GM21367 (cell line): ENCODE results near the gene SOX6.
"Not testable (repeated sequence)": the region's sequence is repeated elsewhere in the genome, so short reads cannot be mapped to it uniquely, and the experiment has no call there.

Experiments
- ATAC-seq: cut with Tn5 transposase; IDR thresholded peaks from one replicate; pipeline ENCODE4 v1.9.1; 2021; ENCODE audit not compliant: unreplicated experiment

Gene SOX6

DNA sequence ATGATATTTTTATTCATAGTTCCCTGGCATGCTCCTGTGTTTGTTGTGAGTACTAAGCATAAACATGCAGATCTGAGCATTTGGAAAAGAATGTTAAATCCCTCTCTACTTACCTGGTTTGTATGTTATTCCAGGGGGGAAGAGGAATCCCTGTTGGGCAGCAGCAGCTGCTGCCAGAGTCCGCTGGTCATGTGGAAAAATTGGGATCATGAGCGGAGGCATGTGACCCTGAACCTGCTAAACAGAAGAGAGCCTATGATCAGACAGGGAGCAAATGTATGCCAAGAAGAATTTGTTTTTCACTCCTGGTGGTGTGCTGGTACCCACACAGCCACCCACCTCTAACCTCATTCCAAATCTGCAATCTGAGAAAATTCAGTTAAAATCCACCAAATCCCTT lies 244.7 kb downstream of the SOX6 start:
- no peak for ATAC-seq

DNA sequence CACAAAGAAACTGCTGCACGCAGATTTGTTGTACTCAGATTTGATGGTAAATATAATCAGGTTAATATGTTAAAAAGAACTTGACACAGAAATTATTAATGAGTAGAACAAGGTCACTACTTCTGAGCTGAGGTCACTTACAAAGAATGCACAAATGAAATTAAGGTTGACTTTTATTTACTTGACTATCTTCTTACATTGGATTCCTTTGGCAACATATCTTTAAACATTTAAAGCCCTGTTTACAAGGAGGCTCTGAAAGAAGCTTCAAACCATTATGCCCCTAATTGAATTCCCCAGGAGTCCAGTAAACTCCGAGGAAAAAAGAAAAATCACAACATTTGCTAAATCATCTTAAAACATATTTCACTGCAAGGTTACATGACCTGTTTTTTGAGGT lies 245.5 kb downstream of the SOX6 start:
- no peak for ATAC-seq

DNA sequence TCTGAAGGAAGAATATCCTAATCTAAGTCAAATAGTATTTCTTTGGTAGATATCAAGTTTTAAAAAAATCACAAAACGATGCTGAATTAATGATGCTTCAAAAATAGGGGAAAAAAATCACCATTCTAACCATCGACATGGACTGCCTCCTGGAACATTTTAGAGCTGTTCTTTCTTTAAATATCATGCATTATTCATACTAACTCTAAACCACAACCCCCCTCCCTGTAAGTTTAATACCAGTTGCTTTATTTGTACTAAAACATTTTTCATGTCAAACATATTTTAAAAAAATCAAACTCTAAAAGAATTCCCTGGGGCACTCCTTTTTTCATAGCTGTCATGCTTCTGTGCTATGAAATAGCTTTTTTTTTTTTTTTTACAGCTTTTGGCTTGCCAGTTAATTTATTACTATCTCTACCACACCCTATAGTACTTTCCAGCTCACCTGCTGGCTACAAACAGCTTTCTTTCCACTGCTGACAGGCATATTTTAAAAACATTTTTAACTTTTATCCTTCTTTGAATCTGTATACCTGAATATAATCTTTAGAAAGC lies 256.9 kb downstream of the SOX6 start:
- no peak for ATAC-seq

DNA sequence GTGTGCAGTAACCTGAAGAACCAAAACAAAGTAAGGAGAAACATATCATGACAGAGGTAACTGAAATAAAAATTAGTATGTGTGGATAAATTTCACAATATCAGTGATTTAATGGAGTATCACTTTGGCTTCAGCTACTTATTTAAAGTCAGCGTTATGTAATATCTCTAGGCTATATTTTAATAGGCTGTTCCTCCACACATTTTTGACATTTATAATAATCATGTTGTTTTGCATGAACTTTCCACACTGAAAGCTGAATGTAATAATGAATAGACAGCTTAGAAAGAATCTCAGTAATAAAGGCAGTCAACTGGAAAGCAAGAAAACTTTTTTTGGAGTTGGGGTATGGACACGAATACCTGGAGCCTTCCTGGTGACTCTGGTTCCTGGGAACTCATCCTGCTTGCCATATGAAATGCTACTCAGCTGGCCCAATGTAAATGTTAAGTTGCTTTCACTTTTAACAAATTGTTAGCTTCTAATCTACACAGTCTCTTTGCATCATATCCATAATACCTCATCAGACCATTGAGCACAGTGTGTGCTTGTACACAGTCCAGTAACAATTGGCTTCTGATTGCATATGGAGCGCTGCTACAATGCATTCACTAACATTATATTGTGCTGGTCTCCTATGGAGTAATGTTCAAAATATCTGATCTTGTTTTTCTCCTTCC lies 257.7 kb downstream of the SOX6 start:
- ATAC-seq: no peak

DNA sequence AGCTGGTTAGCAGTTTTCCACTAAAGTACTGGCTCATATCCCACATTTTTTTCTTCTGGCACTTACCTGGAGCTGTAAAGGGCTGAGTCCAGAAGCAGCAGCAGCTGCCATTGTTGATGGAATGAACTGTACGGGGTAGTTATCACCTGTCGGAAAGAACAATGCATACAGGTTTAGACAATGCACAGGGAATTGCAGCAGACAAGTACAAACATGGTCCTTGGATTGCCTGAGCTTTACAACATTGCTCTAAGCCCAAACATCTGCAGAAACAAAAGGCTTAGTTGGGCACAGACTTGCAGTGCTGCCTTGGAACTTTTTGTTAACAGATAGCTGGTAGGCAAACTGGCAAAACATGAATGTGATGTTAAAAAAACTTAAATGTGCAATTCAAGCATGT lies 258.8 kb downstream of the SOX6 start:
- no peak for ATAC-seq

DNA sequence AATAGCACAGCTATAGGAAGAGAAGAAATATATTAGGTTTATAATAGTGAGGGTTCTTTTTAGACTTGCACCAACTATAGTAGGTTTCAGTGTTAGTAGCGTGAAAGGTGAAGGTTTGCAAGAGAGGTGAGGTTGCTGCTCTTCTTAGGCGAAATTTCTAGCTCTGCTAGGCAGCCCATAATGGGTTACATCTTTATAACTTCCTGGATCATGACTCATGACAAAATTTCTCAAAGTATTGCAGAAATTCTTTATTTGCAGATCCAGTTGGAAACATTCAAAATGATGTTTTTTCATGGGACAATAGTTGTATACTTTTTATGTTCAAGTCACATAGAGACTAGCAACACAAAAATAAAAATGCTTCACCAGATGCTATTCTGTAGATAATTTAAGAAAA lies 260.0 kb downstream of the SOX6 start:
- no peak for ATAC-seq

DNA sequence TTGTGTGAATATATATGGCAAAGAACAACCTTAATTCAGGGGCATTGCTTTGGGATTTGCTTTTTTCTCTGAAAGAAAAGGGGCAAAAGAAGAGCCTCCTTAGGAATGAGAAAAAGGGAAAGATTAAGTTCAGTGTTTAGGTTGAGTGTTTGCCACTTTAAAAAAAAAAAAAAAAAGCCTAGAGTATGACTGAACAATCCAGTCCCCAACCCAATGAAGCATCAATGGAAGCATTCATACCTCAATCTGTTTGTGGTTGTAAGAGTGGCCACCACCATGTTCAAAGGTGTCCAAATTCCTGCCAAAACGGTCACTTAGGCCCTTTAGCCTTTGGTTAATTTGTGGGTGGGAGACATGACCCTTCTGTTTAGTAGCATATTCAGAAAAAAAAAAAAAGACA lies 260.6 kb downstream of the SOX6 start:
- ATAC-seq: no peak

DNA sequence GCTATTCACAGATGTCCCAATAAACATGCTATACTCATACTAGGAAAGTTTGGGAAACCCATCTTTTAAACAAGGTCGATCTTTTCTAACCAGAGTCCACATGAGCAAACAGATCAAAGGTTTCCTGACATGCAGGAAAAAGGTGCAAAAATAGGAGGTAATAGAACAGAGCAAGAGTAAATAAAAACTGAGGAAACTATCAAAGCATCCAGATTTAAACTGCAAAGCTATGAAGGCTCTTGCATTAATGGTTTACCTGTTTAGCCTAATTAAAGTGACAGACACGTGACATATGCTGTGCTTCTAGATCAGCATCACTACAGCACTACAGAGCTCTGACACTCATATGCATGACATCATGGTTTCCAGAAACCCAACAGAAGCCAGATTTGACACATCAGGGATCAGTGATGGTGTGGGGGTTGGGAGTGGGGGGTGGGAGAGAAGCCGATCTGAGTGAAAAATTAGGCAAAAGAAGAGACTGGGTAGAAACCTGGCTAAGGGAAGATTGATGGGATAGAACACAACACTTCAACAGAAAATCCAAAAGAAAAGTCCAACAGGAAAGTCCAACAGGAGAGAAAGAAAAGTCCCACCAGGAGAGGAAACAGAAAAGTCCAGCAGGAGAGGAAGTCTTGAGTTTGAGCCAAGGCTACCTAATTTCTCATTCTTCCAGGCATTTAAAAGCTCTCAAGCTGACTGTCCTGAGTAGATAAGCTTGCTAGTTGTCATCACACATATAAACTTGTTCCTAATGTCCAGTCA lies 262.3 kb downstream of the SOX6 start:
- no peak for ATAC-seq

DNA sequence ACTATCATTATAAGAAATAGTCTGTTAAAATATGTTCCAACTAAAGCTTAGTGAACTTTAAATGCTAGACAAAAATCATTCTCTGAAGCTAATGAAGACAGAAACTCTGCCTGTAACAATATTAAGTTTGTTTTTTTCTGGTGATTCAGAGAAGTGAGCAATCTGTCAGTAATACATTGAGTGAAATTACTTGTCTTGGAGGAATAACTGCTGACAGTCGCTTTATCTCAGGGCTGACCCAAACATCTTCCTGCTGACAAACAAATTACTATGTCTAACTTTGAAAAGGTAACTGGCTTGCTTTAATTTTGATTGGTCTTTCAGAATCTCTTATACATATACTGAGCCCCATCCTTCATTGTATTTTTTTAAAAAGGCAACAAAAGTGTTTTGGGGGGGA lies 264.5 kb downstream of the SOX6 start:
- ATAC-seq: no peak

DNA sequence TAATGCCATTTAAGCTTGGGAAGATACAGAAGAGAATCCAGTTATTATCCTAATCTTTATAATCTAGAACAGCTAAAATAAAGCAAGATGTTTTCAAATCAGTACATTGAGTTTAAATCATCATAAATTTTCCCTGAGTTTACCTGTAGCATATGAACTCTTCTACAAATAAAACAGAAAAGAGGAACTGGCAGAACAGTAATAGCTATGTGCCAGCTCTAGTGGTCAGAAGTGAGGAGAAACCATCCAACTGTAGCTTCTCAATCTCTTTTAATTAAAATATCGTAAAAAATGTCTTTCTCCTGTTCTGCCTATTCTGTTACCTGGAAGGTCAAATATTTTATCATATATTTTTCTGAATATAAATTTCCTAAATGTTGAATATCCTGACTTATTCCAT lies 266.9 kb downstream of the SOX6 start:
- no peak for ATAC-seq

DNA sequence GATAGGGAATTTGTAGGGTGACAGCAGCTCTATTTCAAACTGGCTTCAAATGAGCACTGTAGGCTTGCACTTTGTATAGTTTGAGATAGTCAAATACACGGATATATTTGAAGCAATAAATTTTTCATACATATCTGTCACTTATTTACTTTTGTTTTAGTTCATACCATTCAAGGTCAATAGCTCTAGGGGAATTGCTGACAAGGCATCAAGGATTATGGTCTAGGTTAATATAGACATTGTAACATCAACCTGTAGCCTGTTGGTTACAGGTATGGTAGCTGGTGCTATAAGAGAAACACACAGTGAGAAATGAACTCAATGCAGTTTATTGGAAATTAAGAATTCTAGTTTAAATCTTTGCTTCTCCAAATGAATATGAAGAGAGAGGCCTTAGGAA lies 267.6 kb downstream of the SOX6 start:
- ATAC-seq: no peak

DNA sequence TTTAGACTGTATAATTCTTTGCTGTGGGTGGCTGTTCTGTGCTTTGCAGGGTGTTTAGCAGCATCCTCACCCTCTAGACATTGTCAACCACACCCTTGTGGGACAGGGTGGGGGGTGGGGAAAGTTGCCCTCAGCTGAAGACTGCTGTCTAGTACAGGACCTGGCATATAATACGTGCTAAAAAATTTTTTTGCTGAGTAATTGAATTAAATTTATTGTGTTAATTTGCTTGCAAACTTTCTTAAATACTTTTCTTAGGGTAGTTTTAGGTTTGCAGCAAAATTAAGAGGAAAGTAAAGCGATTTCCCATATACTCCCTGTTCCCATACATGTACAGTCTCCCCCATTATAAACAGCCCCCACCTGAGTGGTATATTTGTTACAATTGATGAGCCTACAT lies 268.5 kb downstream of the SOX6 start:
- ATAC-seq: no peak

DNA sequence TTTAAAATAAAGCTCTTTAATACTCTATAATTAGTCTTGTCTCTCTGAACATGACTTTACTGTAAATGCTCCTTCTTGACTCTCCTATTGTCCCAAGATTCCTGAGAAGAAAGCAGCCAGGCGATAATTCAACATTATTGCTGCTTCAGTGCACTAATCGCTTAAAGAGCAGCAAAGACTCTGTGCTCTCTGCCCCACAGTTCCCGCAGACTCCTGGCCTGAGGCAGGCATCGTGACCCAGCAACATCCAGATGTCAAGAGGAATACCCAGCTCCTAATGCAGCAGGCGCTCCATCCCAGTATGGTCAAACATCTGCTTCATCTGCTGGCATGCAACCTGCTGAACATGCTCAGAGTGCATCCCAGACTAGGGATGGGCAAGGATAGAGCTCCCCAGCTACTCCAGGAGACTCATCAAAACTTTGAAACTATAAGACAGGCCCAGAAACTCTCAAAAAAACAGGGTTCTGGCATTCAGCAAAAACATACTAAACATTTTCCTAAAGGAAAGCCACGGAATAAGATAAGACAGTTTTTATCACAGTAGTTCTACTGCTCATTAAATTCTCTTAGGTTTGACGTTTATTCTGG lies 270.0 kb downstream of the SOX6 start:
- ATAC-seq: no peak

DNA sequence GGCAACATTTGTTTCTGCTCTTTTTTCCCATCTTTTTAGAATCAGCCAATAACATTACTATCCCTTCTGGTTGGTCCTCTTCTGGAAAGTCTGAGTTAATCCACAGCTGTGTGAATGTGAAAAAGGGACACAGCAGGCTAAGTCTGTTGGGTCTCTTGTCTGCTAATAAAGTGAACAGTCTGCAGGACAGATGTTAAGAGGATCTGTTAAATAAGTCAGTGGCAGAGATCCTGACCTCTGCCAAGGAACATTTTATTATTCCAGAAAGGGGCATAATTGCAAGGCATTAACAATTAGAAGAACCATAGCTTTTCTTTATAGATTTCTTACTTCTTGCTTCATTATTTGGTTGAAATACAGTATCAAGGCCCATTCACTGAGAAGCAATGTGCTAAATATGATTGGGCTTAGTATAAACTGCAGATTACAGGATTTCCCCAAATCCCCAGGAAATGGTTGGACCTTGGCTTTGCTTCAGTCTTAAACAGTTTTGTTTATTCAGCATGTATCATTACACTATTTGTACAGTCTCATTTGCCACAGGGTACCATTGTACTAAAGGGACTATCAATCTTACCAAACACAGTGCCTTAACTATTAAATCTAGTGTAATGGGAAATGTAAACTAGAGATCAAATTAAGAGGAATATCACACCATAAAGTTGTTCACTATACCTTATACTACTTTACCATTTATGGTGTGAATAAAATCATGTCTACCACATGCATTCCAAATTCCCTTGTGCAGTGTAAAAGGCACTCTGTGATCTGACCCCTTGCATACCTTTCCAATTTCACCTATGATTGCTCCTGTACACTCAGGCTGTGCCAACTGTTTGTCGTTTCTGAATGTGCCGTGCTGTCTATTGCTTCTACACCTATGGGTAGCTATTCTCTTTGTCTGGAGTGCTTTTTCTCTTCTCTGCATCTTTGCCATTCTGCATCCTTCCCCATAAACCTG lies 274.0 kb downstream of the SOX6 start:
- no peak for ATAC-seq

DNA sequence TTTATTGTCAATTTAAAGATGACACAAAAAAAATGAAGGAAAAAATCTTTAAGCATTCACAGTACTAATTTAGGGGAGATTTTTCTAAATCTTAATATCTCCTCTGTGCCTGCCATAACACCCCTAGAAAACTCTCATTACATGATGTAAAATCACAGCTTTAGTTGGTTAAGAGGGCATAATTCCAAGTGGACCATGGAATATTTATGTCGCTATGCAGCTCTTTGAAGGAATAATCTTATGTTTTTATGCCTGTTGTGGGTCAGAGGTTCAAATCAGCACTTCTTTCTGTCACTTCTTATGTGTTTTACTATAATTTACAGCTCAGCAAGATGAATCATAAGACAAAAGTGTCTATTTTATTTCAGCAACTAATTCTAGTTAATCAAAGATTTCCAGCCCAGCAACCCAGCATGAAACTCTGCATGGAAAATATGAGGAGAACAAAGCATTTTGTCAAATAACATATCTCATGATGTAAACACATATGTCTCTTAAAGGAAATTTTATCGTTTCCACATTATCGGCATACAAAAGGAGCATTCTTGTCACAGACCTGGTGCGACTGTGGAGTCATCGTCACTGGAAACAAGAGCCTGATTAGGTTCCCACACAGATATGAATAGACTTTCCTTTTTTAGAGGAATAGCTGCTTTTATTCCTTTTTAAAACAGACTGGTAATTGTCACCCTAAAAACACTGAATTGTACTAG lies 274.8 kb downstream of the SOX6 start:
- no peak for ATAC-seq

DNA sequence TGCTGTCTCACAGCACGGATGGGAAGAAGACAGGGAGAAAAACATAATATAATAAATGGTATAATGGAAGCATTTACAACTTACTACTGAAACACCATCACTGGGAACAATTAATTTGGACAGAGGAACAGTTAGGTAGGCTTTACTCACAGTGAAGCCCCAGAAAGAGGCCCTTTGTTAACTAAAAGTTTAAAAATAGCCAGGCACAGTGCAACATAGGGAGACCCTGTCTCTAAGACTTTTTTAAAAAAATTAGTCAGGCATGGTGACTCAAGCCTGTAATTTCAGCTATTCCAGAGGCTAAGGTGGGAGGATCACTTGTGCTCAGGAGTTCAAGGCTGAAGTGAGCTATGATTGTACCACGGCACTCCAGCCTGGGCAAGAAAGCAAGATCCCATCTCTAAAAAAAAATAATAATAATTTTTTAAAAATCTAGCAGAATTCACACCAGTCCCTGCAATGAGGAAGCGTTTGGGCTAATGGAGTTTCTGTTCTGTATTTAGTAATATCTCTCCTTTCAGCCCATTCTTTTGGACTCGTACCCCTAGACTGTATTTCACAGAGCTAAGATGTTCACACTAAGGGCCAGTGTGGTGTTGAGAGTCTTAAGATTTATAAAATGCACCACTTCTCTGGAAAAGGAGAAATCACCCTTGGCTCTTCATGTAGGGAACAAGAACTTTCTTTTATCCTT lies 275.5 kb downstream of the SOX6 start:
- ATAC-seq: no peak

DNA sequence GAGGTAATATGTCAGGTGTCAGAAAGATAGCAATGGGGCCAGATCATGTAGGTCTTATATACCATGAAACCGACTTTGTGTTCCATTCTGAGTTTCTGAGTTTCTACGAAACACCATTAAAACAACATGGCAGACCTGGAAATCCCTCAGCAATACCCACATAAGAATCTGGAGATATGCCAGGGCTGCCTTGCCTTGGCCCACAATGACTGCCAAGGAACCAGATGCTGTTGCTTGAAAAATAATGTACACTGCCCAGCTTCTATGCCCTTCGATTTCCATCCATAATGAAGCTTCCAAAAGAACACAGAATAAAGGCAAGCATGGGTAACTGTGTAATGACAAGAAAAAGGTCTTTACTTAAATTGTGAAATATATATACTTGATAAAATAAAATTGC lies 277.4 kb downstream of the SOX6 start:
- no peak for ATAC-seq

DNA sequence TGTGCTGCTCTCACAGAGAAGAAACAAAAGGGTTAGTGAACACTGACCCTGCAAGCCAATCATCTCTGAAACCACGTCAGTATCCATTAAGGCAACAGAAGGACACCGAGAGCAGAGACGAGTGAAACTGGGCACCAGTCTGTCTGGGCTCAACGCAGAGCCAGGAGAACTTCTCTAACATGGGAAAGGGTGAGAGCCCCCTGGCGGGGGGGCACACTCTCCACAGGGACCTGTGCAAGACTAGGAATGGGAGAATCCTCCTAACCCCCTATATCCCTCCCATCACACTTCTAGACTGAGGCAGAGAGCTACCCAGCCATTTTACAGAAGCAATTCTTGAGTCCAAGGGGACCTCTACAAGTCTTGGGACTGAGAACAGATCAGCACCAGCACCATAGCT lies 285.8 kb downstream of the SOX6 start:
- no peak for ATAC-seq

DNA sequence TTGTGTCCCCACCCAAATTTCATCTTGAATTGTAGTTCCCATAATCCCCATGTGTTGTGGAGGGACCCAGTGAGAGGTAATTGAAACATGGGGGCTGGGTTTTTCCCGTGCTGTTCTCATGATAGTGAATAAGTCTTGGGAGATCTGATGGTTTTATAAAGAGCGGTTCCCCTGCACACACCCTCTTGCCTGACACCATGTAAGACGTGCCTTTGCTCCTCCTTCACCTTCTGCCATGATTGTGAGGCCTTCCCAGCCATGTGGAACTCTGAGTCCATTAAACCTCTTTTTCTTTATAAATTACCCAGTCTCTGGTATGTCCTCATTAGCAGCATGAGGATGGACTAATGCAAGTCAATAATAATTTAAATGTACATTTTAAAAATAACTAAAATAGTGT lies 289.1 kb downstream of the SOX6 start:
- ATAC-seq: not testable (repeated sequence)

DNA sequence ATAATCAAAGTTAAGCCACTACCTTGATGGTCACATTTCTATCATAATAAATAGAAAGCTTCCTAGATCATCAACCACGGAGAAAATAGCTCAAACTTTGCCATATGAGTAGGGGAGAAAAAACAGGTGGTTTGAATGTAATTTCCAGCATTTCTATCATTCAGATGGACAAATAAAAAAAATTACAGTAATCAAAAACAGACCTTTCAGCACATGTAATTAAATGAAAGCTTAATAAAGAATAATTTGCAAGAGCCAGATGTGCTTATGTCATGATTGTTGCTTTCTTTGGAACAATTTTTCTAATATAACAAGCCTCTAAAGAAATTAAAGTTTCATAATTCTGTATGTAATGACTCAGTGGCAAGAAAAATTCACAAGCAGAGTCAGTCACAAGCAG lies 297.0 kb downstream of the SOX6 start:
- ATAC-seq: no peak
